ENCODE measurements around the gene MOCOS.

The MOCOS gene

DNA sequence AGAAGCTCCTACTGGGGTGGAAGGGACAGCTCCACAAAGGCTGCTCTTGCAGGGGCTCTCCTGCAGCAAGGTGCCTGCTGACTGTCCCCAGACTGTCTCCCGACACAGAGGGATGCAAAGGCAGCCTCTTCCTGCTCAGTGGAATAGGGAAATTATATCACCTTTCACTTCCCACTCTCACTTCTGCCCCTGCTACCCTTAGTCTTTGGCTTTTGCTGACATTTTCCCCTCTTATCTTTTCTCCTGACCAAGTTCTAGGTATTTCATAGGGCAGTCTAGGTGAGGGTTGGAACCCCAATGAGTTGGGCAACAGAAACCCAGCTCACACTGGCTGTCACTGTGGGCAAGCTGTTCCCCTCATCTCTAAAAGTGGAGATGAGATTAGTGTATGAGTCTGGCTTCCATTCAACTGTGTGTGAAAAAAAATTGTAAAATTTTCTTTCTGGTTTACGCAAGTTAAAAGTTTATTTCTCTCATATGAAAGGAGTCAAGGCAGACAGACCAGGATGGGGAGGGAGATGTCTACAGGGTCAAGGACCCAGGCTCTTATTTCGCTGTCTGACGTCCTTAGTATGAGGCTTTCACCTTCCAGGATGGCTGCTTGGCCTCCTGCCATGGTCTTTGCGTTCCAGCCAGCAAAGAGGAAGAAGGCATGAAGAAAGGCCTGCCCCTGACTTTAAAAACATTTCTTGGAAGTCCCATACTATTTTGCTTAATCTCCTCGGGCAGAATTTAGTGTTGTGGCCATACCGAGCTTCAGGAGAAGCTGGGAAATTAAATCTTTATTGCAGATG lies 7.5 kb upstream of the MOCOS start:
- DNase-seq: no peak

DNA sequence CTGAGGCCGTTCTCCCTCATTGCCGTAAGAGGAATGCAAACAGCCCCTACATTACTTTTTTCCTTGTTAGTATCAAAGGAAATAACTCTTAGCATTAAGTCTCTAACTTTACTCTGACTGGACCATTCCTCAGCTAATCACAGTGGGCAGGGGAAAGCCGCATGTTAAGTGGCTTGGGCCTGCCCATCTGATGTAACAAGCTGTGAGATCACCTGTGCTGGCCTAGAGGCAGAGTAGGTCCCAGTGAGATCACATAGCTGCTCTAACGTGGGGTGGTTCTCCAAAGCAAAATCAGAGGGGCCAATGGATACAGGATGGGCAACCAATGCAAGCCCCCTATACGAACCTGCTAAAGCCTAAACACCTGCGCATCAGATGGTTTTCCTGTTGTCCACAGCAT lies 5.9 kb upstream of the MOCOS start:
- DNase-seq: no peak

- DNase-seq: no peak
These were observed 5.3 kb upstream of the MOCOS start for GRCh38 chr18:36181898-36182506.

DNA sequence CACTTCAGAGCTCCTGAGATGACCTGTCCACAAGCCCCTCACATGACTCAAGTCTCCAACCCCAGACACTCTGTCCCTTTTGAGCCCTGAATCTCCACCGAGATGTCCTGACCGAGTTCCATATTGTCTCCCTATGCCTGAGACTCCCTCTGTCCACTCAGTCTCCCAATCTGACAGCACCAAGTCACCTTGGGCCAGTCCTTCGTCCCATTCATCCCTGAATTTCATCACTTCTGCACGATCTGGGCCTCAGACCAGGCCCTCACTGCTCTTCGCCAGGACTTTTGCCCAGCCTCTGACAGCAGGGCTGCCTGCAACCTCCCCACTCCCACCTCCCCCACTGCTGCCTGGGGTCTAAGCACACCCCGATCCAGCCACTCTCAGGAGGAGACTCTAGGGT lies 4.3 kb upstream of the MOCOS start:
- DNase-seq: no peak

GRCh38 chr18:36183987-36184386 lies 3.3 kb upstream of the MOCOS start:
- DNase-seq: no peak

DNA sequence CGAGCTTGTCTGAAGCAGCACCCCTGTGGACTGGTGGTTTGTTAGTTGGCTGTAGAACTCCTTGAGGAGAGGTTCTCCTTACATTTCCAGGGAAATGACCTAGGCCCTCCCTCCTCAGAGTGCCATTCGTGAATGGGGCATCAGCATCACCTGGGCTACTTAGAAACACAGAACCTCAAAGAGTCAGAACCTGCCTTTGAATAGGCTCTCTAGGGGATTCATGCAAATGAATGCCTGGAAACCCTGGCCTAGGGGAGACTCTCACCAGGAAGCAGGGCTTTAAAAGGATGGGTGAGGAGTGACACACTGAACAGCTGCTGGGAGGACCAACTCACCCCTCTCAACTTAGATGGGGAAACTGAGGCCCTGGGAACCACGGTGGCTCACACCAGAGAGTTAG lies 2.1 kb upstream of the MOCOS start:
- DNase-seq: no peak

DNA sequence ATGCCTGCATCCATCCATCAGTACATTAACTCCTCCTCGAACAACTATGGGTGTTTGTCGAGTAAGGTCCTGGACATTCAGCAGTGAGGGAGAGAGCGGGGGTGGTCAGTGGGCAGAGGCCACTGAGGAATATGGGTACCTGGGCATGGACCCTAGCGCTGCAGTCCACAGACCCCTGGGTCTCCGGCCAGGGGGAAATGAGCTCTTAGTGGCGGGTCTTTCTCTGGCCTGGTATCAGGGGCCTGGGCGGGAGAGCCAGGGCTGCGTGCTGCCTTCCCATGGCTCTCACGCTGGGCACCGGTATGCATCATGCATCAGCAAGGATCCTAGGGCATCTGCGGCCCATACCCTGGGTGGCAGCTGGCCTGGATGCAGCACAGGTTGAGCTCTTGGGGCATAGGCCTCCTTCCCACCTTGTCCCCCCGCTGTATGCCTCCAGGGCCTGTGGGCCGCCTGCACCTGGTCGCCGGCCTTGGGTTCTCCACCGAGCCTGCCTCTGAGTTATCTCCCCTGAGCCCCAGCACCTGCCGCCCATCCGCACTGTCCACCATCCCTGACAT lies 1.3 kb upstream of the MOCOS start:
- no peak for DNase-seq

DNA sequence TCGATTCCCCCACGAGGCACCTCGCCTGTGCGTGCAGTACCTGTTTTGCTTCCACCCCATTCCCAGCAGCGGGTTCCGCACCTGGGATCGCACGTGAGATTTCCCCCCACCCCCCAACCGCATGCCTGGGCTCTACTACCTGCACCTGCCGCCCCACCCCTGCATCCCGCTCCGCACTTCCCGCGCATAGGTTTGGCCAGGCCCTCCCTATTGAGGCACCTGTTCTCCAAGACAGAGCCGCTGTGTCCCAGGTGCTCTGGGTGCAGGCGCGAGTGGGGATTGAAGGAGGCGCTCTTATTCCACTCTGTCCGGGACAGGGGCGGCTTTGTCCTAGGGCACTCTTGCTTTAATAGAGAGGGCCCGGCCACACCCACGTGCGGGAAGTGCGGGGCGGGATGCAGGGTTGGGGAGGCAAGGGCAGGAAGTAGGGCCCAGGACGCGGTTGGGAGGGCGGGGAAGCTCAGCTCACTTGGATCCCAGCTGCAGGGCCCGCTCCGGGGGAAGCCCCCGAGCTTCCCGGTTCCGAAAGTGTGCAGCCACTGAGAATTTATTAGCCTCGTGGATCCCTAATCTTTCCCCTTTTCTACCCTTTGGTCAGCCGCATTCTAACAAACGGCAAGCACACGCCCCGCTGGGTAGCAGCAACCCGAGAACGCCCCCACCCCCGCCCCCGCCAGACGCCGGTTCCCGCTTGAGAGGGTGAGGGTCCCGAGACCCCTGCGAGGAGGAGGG lies 670 bp upstream of the MOCOS start:
- no peak for DNase-seq

DNA sequence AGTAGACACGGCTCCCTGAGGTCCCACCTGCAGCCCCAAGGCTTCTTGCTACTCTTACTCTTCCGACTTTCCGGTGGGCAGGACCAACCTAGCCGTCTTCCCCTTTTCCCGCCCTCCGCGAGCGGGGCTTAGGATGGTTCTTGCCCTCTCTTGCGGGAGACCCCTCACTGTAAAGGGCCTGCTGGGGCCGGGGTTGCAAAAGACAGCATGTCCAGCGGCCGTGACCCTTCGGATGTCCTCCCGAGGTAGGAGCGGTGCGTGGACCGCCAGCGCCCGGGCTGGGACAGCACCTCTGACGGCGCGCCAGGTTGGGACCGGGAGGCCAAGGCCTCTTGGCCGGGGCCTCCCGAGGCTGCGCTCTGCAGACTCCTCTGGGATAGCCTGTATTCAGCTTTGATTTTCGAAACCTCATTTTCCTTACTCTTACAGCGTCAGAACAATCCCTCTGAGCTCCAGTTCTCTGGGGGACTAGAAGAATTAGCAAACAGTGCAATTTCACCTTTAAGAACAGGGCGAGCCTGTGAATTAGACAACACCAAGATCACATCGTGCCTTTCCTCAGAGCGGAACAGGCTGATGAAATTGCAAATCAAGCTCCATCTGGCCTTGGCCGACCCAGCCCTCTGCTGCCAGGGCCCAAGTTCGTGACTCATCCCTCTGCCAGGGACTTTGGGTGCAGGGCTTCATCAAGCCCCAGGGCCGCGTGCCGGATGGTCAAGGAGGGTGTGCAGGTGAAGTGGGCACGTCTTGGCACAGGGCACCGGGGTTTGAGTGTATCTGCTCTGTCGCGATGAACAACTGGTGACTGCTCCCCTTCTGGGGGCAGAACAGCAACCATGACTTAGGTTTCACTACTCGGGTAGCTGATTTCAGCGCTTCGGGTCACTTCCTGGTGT lies 777 bp downstream of the MOCOS start:
- no peak for DNase-seq

- no peak for DNase-seq
These were observed 1.6 kb downstream of the MOCOS start for GRCh38 chr18:36188916-36189315.

DNA sequence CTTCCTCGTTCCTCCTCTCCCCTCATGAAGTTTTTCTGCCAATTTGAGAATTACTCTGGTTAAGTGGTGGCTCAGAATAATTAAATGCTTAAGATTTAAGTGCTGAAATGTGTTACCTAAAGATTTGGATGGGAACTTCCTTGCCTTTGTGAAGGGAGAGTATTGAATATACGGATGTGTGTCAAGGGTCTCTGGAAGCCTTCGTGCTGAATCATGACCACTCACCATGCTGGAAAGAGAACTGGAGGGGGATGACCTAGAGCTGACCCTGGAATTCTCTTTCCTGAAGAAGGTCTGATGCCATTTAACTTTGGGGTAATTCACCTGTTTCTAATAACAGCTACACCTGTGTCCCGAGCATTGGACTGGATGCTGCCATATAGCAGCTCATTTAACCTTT lies 2.2 kb downstream of the MOCOS start:
- DNase-seq: no peak

GRCh38 chr18:36191286-36191685 lies 4.0 kb downstream of the MOCOS start:
- no peak for DNase-seq

GRCh38 chr18:36191711-36192110 lies 4.4 kb downstream of the MOCOS start:
- DNase-seq: no peak

DNA sequence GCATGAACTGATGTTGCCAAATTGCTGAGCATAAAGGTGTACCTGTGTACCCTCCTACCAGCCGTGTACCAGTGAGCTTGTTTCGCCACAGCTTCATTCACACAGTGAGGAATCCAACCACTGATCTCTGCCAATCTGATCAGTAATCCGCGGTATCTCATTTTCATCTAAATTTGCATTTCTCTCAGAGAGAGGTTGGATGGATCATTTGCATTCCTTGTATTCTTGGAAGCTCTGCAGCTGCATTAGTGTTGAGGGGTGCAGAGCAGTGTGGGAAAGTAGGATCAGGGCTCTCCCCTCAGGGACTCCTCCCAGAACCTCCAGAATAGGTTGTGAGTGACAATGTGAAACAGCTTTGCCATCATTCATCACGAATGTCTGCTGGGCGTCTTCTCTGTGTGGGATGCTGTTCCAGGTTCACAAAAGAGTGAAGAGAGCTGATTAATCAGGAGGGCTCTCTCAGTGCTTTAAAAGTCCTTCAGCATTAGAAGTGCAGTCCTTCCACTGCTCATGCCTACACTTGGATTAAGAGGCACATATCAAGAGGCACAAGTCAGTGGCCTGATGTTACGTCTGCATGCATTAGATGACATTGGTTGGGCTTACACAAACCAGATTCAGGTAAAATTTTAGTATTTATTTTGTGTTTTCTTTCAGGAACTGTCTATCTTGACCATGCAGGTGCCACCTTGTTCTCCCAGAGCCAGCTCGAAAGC lies 7.5 kb downstream of the MOCOS start:
- DNase-seq: no peak

- DNase-seq: no peak
These were observed 8.3 kb downstream of the MOCOS start for GRCh38 chr18:36195427-36196122.

DNA sequence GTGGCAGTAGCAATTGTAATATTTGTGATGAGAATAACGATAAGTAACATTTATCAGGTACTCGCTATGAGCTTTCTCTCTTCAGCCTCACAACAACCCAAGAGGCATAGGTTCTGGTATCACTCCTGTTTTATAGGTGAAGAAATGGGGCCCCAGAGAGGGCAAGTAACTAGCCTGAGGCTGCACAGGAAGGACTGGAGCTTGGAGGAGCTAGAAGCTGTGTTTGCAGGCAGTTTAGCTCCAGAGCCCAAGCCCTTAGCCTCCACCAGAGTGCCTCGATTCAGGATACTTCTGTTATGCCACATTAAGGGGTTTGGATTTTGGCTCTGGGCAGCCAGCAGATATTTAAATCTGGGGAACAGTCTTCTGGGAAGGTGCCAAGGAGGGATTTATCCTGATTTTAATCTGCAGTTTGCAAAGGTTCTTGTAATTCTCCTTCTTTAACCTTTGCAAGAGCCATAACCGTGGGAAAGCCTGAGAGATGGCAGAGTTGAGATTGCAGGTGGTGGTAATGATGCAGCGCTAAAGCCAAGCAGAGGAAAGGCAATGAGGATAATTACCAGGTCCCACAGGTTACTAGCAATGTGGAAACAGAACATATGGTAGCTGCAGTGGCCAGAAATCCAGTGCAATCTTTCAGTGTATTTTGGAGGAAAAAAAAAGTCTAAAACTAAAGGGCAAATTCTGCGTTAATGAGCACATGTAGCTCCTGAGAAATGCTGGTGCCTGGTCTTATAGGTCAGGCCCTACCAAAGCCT lies 9.1 kb downstream of the MOCOS start:
- no peak for DNase-seq

DNA sequence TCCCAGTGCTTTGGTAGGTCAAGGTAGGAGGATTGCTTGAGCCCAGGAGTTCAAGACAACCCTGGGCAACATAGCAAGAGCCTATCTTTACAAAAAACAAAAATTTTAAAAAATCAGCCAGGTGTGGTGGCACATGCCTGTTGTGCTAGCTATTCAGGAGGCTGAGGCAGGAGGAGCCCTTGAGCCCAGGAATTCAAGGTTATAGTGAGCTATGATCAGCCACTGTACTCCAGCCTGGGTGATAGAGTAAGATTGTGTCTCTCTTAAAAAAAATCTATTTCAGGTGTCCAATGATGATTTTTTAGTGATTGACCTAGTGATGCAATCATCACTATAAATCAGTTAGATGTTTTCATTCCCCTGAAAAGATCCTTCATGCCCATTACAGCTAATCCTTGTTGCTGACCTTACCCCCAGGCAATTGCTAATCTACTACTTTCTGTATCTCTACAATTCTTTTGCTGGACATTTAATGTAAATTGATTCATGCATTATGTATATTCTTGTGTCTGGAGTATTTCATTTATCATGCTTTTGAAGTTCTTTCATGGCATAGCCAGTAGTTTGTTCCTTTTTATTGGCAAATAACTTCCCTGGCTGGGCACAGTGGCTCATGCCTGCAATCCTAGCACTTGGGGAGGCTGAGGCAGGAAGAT lies 10.3 kb downstream of the MOCOS start:
- no peak for DNase-seq

- DNase-seq: no peak
These were observed 12.5 kb downstream of the MOCOS start for GRCh38 chr18:36199691-36200295.

GRCh38 chr18:36200354-36200771 lies 13.1 kb downstream of the MOCOS start:
- no peak for DNase-seq

DNA sequence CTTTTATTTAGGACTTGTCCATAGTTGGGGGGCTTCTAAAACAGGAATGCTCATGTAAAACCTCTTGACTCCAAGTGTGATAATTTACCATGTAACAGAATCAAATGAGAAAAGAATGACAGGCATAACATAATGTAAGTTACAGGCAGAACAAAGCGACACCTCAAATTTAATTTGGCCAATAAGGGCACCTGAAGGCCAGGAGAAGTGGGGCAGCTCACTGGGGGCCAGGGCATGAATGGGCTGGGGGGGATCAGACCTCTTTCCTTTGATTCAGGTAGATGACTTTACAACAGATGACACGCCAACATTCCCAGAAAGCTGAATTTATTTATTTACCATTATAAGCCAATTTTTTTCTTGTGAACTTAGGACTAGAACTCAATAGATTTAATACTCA lies 14.5 kb downstream of the MOCOS start:
- no peak for DNase-seq

Measured in NCI-H2081 (cell line).